PC-9 (cell line): ENCODE data around the gene OAF.

Experiments
- EZH2 ChIP-seq: fragments of 200-600 bp; sonication (generic); IDR thresholded peaks from 2 replicates; pipeline ENCODE4 v1.8.0; 2017; ENCODE audit warnings: antibody characterized with exemption, low read depth
- TF ChIP-seq, protein P1 (sequence below): fragments of 200-600 bp; sonication (generic); conservative IDR thresholded peaks from 2 replicates; pipeline ENCODE4 v1.6.1; 2017; ENCODE audit warnings: mixed run types, antibody characterized with exemption, mild to moderate bottlenecking, moderate library complexity

DNA sequence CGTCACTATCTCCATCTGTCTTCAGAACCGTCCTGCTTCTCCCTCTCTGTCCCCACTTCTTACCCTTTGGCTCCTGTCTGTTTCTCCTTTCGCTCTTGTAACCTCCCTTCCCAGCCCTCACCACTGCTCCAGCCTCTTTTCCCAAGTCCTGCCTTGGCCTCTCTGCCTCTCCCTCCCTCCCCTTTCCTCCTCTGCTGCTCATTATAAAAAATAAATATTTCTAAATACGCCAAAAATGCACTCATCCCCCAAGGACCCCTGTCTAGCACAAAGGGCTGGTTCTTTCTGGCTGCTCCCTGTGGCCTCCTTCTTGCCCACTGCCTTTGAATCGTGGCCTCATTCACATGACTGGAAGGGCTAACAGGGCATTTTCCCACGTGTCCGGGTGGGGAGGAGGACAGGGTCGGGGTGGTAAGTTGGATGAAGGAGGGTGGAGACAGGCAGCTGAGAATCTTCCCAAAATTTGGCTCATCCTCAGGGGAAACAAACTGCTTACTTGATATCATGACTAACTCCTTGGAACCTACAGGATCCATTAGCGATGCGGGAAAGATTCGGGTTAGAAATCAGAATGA, 26.4 kb upstream of the OAF start:
- TF ChIP-seq, protein P1, sequence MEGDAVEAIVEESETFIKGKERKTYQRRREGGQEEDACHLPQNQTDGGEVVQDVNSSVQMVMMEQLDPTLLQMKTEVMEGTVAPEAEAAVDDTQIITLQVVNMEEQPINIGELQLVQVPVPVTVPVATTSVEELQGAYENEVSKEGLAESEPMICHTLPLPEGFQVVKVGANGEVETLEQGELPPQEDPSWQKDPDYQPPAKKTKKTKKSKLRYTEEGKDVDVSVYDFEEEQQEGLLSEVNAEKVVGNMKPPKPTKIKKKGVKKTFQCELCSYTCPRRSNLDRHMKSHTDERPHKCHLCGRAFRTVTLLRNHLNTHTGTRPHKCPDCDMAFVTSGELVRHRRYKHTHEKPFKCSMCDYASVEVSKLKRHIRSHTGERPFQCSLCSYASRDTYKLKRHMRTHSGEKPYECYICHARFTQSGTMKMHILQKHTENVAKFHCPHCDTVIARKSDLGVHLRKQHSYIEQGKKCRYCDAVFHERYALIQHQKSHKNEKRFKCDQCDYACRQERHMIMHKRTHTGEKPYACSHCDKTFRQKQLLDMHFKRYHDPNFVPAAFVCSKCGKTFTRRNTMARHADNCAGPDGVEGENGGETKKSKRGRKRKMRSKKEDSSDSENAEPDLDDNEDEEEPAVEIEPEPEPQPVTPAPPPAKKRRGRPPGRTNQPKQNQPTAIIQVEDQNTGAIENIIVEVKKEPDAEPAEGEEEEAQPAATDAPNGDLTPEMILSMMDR = no peak
- no peak for TF ChIP-seq EZH2
